Endothelial cell of umbilical vein (primary cell): ENCODE measurements around the gene PCED1B.

Experiments used
- FOS ChIP-seq: IDR thresholded peaks from 2 replicates; pipeline ENCODE4 v1.6.1; 2011; ENCODE audit warnings: mild to moderate bottlenecking, low read length, moderate library complexity, borderline replicate concordance; ENCODE audit not compliant: insufficient read depth
- POLR2A ChIP-seq: IDR thresholded peaks from 2 replicates; pipeline ENCODE4 v1.6.1; 2012; ENCODE audit warnings: low read depth, mild to moderate bottlenecking, control low read depth, low read length
- POLR2AphosphoS5 ChIP-seq: IDR thresholded peaks from 2 replicates; pipeline ENCODE4 v1.6.1; 2012; ENCODE audit warnings: low read depth, mild to moderate bottlenecking, control low read depth, low read length, moderate library complexity; ENCODE audit not compliant: insufficient read depth
- TF ChIP-seq, protein P1 (sequence below), 2 donors: IDR thresholded peaks; 1 replicate in 1 of 2; 2 replicates in 1 of 2; pipeline ENCODE4 v1.5.1; 2011; ENCODE audit warnings: low read length in 2 of 2, mild to moderate bottlenecking in 2 of 2, moderate library complexity in 2 of 2, control low read depth in 1 of 2, inconsistent platforms in 1 of 2, low read depth in 1 of 2; ENCODE audit not compliant: insufficient read depth in 1 of 2; ENCODE audit errors: extremely low read depth in 1 of 2

DNA sequence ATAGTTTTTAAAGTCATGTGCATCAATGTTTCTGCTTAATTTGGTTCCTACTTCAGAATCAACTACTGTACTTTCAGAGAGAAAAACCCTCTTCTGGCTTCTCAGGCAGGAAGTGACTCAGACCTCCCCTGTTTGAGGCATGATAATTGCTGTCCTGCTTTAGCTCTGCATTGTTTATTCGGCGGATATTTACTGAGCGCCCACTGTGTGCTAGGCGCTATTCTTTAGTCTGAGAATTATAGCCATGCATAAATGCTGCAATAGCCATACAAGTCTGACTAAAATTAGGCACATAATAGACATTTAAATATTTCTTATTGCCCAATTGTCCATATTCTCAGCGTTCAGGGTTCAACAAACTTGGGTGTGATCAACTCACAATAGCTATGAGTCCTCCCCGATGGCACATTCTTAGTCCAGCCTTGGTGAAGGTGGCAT, 6.4 kb downstream of the PCED1B start:
- TF ChIP-seq, protein P1, sequence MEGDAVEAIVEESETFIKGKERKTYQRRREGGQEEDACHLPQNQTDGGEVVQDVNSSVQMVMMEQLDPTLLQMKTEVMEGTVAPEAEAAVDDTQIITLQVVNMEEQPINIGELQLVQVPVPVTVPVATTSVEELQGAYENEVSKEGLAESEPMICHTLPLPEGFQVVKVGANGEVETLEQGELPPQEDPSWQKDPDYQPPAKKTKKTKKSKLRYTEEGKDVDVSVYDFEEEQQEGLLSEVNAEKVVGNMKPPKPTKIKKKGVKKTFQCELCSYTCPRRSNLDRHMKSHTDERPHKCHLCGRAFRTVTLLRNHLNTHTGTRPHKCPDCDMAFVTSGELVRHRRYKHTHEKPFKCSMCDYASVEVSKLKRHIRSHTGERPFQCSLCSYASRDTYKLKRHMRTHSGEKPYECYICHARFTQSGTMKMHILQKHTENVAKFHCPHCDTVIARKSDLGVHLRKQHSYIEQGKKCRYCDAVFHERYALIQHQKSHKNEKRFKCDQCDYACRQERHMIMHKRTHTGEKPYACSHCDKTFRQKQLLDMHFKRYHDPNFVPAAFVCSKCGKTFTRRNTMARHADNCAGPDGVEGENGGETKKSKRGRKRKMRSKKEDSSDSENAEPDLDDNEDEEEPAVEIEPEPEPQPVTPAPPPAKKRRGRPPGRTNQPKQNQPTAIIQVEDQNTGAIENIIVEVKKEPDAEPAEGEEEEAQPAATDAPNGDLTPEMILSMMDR (IDR thresholded peaks at IDR 0.05; ENCODE audit: extremely low read depth in 1 of 2, insufficient read depth in 1 of 2, low read depth in 1 of 2, low read length in 2 of 2) = no peak
- no peak for TF ChIP-seq POLR2A
- TF ChIP-seq FOS = peak; percentile 68
- TF ChIP-seq POLR2AphosphoS5 = peak; percentile 47
